Panc1 (cell line): Measurements from ENCODE around the gene PITPNB. TPM values are rescaled to one million over a fixed set of nuclear protein-coding genes. Genes with fewer than 3 reads are reported as not detected.
A peak's percentile ranks its signal among the peaks of the same experiment; 100 is the strongest.

ENCODE experiments used
- ATAC-seq: fragments of 200-7000 bp; cut with Tn5 transposase; 2 replicates; pipeline ENCODE4 v1.9.1; 2020; ENCODE audit warnings: mild to moderate bottlenecking, moderate library complexity
- BruUV-seq: library from RNA; stranded (reverse); fragments of 400-500 nt; replicated peaks from 2 replicates; lab custom pipeline; 2021; lab: Mats Ljungman, UMichigan
- CTCF ChIA-PET: fragments of 300-600 bp; sonication (Branson Sonifier 250); formaldehyde crosslinking; loops from one replicate; lab custom pipeline; 2022; ENCODE audit warnings: antibody characterized with exemption; lab: Charles Lee
- POLR2A ChIA-PET: fragments of 300-600 bp; sonication (Branson Sonifier 250); formaldehyde crosslinking; loops from one replicate; lab custom pipeline; 2022; ENCODE audit warnings: antibody characterized with exemption; lab: Charles Lee
- DNase-seq: peaks from one replicate; pipeline ENCODE4 v3.0.0-alpha.2; 2010; ENCODE audit warnings: low read depth, low spot score
- H3K27ac ChIP-seq: 2 replicates; pipeline ENCODE4 v1.5.1; 2011; ENCODE audit warnings: mild to moderate bottlenecking, low read length, inconsistent platforms
- H3K27me3 ChIP-seq: fragments of 200-500 bp; sonication (Bioruptor generic); 2 replicates; pipeline ENCODE4 v1.6.0; 2014; ENCODE audit warnings: low read length, inconsistent platforms; ENCODE audit not compliant: control insufficient read depth, insufficient read depth
- H3K36me3 ChIP-seq: fragments of 200-500 bp; sonication (Bioruptor generic); 2 replicates; pipeline ENCODE4 v1.5.1; 2014; ENCODE audit warnings: inconsistent platforms, mild to moderate bottlenecking, low read length, moderate library complexity; ENCODE audit not compliant: control insufficient read depth, insufficient read depth
- H3K4me1 ChIP-seq: 2 replicates; pipeline ENCODE4 v1.5.1; 2011; ENCODE audit warnings: inconsistent platforms, mild to moderate bottlenecking, low read length, moderate library complexity; ENCODE audit not compliant: control insufficient read depth, insufficient read depth
- H3K4me3 ChIP-seq, 2 experiments: 2 replicates each; pipeline ENCODE4 v1.5.1; 2011 to 2012; ENCODE audit warnings: low read depth in 2 of 2, low read length in 2 of 2, mild to moderate bottlenecking in 2 of 2, inconsistent platforms in 1 of 2, moderate library complexity in 1 of 2
- H3K9me3 ChIP-seq: fragments of 200-500 bp; sonication (Bioruptor generic); 2 replicates; pipeline ENCODE4 v1.5.1; 2014; ENCODE audit warnings: low read depth, mild to moderate bottlenecking, inconsistent platforms, low read length, moderate library complexity; ENCODE audit not compliant: control insufficient read depth, insufficient read depth
- POLR2AphosphoS5 ChIP-seq: IDR thresholded peaks from 2 replicates; pipeline ENCODE4 v1.6.1; 2012; ENCODE audit warnings: mild to moderate bottlenecking, low read depth, low read length, moderate library complexity
- SIN3A ChIP-seq: IDR thresholded peaks from 2 replicates; pipeline ENCODE4 v1.6.1; 2012; ENCODE audit warnings: low read depth, mild to moderate bottlenecking, low read length, moderate library complexity, borderline replicate concordance; ENCODE audit not compliant: insufficient read depth
- TCF7L2 ChIP-seq: IDR thresholded peaks from 2 replicates; pipeline ENCODE4 v1.6.1; 2011; ENCODE audit warnings: mild to moderate bottlenecking, low read depth, low read length, inconsistent platforms
- in situ Hi-C: cut with HindIII; loops from 2 replicates; pipeline ENCODE4 v1.10.0; 2016; ENCODE audit warnings: low sequenced_read_pairs, low pct_unique_long_range_greater_than_20kb
- intact Hi-C: fragments of 100-400 bp; cut with micrococcal nuclease; formaldehyde crosslinking; loops from one replicate; pipeline ENCODE4 v1.10.0; 2022; ENCODE audit not compliant: unreplicated experiment
- total RNA-seq: library from RNA; stranded (reverse); gene quantifications from one replicate; pipeline ENCODE4 v1.2.1, GENCODE V29; 2021; ENCODE audit not compliant: unreplicated experiment
- TF ChIP-seq, protein P1 (sequence below): fragments of 450-650 bp; IDR thresholded peaks from 2 replicates; pipeline ENCODE4 v1.5.1; 2017; ENCODE audit warnings: mild to moderate bottlenecking
- TF ChIP-seq, protein P2 (sequence below), 2 experiments: IDR thresholded peaks; 2 replicates each; pipeline ENCODE4 v1.6.1; 2011 to 2012; ENCODE audit warnings: low read depth in 2 of 2, control low read depth in 1 of 2, low read length in 1 of 2, mild to moderate bottlenecking in 1 of 2, moderate library complexity in 1 of 2; ENCODE audit not compliant: insufficient read depth in 1 of 2

Gene PITPNB
- total RNA-seq, 1 experiment from 2014 or later: 67.0 TPM

DNA sequence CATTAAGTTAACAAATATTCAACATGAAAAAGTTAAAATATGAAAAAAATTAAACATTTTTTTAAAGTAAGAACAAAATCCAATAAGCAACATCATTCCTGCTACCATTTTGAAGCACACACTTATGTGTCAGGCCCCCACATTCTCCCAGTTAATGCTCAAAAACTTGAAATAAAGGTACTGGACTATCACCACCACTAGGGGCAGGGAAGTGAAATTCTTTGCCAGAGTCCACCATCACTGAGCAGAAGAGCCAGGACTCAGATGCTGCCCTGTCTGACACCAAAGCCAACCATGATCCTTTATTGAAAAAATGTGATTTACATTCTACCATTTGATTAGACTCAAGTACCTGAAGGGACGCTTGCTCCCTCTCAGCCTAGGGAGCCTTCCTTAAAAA, 39.1 kb downstream of the PITPNB start:
- Histone ChIP-seq H3K4me1 (no peaks in the 10 kb centered on the region), H3K27me3 (no peaks in the 10 kb centered on the region), H3K9me3 (no peaks in the 10 kb centered on the region), H3K36me3 (peaks cover 14% of the 10 kb centered on the region; the same call in 1 of the 2 replicates), H3K4me3 (no peak overlapping the region), H3K27ac (no peak overlapping the region)
- no TSS peak for BruUV-seq
- peak; percentile 71; the same call in 1 of the 2 replicates for ATAC-seq
- intact Hi-C loops (no loop called here), in situ Hi-C loops (no loop called here)
- CTCF ChIA-PET: no interaction called here
- TF ChIP-seq, protein P1, sequence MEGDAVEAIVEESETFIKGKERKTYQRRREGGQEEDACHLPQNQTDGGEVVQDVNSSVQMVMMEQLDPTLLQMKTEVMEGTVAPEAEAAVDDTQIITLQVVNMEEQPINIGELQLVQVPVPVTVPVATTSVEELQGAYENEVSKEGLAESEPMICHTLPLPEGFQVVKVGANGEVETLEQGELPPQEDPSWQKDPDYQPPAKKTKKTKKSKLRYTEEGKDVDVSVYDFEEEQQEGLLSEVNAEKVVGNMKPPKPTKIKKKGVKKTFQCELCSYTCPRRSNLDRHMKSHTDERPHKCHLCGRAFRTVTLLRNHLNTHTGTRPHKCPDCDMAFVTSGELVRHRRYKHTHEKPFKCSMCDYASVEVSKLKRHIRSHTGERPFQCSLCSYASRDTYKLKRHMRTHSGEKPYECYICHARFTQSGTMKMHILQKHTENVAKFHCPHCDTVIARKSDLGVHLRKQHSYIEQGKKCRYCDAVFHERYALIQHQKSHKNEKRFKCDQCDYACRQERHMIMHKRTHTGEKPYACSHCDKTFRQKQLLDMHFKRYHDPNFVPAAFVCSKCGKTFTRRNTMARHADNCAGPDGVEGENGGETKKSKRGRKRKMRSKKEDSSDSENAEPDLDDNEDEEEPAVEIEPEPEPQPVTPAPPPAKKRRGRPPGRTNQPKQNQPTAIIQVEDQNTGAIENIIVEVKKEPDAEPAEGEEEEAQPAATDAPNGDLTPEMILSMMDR: peak; percentile 47
- TF ChIP-seq SIN3A: no peak
- DNase-seq: no peak
- POLR2A ChIA-PET: interaction anchor here (0.7 kb wide), 1 partner anchor 183 kb away, joined by 3 read pairs; no protein-coding TSS in a partner anchor

DNA sequence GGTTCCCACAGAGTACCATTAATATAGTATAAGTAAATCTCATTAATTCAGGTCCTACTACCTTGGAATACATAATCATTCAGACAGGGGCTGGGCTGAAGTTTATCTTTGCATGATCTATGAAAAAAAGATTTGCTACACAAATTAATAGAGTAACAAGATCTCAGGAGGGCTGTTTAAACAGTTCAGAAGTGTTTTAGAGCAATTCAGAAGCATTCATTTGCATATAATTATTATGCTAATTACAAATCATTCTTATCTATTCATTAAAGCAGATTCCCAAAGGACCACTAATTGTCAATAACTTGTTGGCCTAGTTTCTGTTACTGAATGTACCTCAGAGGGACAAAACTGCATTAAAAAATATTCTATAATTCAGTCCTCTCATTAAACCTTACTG, 40.5 kb downstream of the PITPNB start:
- DNase-seq: no peak
- no peaks in the 10 kb centered on the region for H3K4me1 ChIP-seq
- CTCF ChIA-PET: interaction anchor here (1.0 kb wide), 1 partner anchor 41 kb away, joined by 3 read pairs; the partner anchor contains the start of gene PITPNB
- no peaks in the 10 kb centered on the region for H3K27me3 ChIP-seq
- no TSS peak for BruUV-seq
- intact Hi-C loops (no loop called here), in situ Hi-C loops (no loop called here)
- no peak overlapping the region for H3K4me3 ChIP-seq
- H3K36me3 ChIP-seq: peaks cover 7% of the 10 kb centered on the region; the same call in 1 of the 2 replicates
- no peak overlapping the region for H3K27ac ChIP-seq
- no peaks in the 10 kb centered on the region for H3K9me3 ChIP-seq
- POLR2A ChIA-PET: no interaction called here
- no peak for TF ChIP-seq SIN3A
- TF ChIP-seq, protein P1: no peak
- TF ChIP-seq POLR2AphosphoS5: no peak
- no peak for TF ChIP-seq TCF7L2
- TF ChIP-seq, protein P2, sequence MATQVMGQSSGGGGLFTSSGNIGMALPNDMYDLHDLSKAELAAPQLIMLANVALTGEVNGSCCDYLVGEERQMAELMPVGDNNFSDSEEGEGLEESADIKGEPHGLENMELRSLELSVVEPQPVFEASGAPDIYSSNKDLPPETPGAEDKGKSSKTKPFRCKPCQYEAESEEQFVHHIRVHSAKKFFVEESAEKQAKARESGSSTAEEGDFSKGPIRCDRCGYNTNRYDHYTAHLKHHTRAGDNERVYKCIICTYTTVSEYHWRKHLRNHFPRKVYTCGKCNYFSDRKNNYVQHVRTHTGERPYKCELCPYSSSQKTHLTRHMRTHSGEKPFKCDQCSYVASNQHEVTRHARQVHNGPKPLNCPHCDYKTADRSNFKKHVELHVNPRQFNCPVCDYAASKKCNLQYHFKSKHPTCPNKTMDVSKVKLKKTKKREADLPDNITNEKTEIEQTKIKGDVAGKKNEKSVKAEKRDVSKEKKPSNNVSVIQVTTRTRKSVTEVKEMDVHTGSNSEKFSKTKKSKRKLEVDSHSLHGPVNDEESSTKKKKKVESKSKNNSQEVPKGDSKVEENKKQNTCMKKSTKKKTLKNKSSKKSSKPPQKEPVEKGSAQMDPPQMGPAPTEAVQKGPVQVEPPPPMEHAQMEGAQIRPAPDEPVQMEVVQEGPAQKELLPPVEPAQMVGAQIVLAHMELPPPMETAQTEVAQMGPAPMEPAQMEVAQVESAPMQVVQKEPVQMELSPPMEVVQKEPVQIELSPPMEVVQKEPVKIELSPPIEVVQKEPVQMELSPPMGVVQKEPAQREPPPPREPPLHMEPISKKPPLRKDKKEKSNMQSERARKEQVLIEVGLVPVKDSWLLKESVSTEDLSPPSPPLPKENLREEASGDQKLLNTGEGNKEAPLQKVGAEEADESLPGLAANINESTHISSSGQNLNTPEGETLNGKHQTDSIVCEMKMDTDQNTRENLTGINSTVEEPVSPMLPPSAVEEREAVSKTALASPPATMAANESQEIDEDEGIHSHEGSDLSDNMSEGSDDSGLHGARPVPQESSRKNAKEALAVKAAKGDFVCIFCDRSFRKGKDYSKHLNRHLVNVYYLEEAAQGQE (IDR thresholded peaks at IDR 0.05; ENCODE audit: insufficient read depth in 1 of 2, low read depth in 2 of 2, low read length in 1 of 2): no peak
- ATAC-seq: no peak
